Gastroesophageal sphincter (tissue), 4 donors: ENCODE data around the gene NAV2. TPM values are rescaled to one million over a fixed set of nuclear protein-coding genes. Genes with fewer than 3 reads are reported as not detected.
"Not testable (repeated sequence)": the region's sequence is repeated elsewhere in the genome, so short reads cannot be mapped to it uniquely, and the experiment has no call there.

Experiments used
- ATAC-seq: fragments of 150-250 bp; one replicate; pipeline ENCODE4 v1.9.1; 2016; ENCODE audit warnings: mild to moderate bottlenecking, moderate library complexity
- H3K27ac ChIP-seq, 4 donors: fragments of 200-600 bp; sonication (generic) in 3 of 4; 1 replicate in 3 of 4; 2 replicates in 1 of 4; pipeline ENCODE4 v1.5.1; 2016 to 2019
- H3K27me3 ChIP-seq: fragments of 200-600 bp; sonication (generic); one replicate; pipeline ENCODE4 v1.5.1; 2019
- H3K36me3 ChIP-seq, 2 donors: fragments of 200-600 bp; sonication (generic); one replicate each; pipeline ENCODE4 v1.5.1; 2019; ENCODE audit warnings: control low read depth in 1 of 2
- H3K4me1 ChIP-seq, 3 donors: fragments of 200-600 bp; sonication (generic); 1 replicate in 2 of 3; 2 replicates in 1 of 3; pipeline ENCODE4 v1.5.1; 2016 to 2019; ENCODE audit warnings: control low read depth in 2 of 3
- H3K4me3 ChIP-seq, 2 donors: fragments of 200-600 bp; sonication (generic); one replicate each; pipeline ENCODE4 v1.5.1; 2019; ENCODE audit warnings: mild to moderate bottlenecking in 1 of 2, moderate library complexity in 1 of 2
- H3K9me3 ChIP-seq, 3 donors: fragments of 200-600 bp; sonication (generic); one replicate each; pipeline ENCODE4 v1.5.1; 2017 to 2019; ENCODE audit warnings: control low read depth in 2 of 3
- EP300 ChIP-seq: sonication (generic); formaldehyde crosslinking; IDR thresholded peaks from one replicate; pipeline ENCODE4 v1.6.1; 2017; ENCODE audit warnings: antibody characterized with exemption, mild to moderate bottlenecking
- POLR2A ChIP-seq, 2 donors: fragments of 450-650 bp; IDR thresholded peaks; one replicate each; pipeline ENCODE4 v1.6.1; 2017; ENCODE audit warnings: antibody characterized with exemption in 2 of 2, mild to moderate bottlenecking in 2 of 2, moderate library complexity in 1 of 2
- POLR2AphosphoS5 ChIP-seq: sonication (generic); formaldehyde crosslinking; IDR thresholded peaks from one replicate; pipeline ENCODE4 v1.6.1; 2017; ENCODE audit warnings: antibody characterized with exemption
- WGBS, 2 donors: methylation state at CpG; one replicate each; pipeline ENCODE4 v1.1.5; 2018; ENCODE audit warnings: low coverage in 1 of 2; 5-methylcytosine and 5-hydroxymethylcytosine counted together
- total RNA-seq, 4 donors: library from RNA; depleted of rRNA; stranded (reverse); fragments of >200 nt; gene quantifications; one replicate each; pipeline ENCODE4 v1.1.0, GENCODE V29; 2016
- TF ChIP-seq, protein P1 (sequence below), 4 experiments: fragments of 200-600 bp in 2 of 4; fragments of 450-650 bp in 2 of 4; sonication (generic) in 1 of 4; IDR thresholded peaks; one replicate each; pipeline ENCODE4 v1.5.1; 2017 to 2019; ENCODE audit warnings: antibody characterized with exemption in 4 of 4, mild to moderate bottlenecking in 2 of 4, moderate library complexity in 2 of 4

Gene NAV2
- total RNA-seq, 4 donors from 2014 or later, result 19.5 to 57.1 (median 43.4) TPM

DNA sequence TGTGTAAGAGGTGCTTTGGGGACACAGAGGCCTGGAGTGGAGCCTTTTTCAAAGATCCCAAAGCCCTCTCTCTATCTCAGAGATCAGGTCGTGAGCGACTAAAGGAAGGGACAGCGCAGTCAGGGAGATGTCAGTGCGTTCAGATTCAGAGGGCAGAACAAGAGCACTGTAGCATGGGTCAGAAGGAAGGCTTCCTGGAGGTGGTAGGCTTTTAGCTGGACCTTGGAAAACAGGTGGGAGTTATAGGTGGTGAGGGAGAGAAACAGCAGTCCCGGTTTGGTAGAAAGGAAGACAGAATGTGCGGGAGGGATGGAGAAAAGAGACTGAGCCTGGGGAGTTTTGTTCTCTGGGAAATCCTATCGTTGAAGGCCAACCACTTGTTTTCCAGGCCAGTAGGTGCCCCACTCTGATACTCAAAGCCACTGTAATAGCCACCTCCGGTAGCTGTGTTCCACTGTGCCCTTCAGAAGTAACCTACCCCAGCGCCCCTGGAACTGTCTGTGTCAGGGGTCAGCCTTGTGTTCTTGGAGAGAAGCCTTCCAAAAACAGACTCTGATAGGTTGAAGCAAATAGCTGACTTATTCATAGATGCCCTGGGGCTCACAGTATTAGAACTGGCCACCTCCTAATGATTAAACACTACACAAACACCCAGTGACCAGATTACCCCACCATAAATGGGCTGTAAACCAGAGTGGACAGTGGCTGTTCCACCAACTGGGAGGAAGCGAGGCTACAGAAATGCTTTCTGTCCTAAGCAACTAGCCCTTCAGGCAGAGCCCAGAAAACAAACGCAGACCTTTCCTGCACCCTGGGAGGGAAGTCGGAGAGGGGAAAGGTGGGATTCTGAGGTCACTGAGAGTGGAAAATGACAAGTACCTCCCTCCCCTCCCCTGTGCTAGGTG lies 289.9 kb downstream of the NAV2 start:
- WGBS, 2 donors, result 84 to 88% methylated on average over 10 to 11 of the region's 12 CpGs
- no peak for ATAC-seq
- no peak overlapping the region for H3K27ac ChIP-seq
- peaks cover 0 to 66% of the 10 kb centered on the region in 2 donors for H3K36me3 ChIP-seq
- H3K4me3 ChIP-seq, result no peak overlapping the region
- H3K27me3 ChIP-seq, result no peaks in the 10 kb centered on the region
- TF ChIP-seq POLR2A (IDR thresholded peaks at IDR 0.05), result no peak
- TF ChIP-seq, protein P1, sequence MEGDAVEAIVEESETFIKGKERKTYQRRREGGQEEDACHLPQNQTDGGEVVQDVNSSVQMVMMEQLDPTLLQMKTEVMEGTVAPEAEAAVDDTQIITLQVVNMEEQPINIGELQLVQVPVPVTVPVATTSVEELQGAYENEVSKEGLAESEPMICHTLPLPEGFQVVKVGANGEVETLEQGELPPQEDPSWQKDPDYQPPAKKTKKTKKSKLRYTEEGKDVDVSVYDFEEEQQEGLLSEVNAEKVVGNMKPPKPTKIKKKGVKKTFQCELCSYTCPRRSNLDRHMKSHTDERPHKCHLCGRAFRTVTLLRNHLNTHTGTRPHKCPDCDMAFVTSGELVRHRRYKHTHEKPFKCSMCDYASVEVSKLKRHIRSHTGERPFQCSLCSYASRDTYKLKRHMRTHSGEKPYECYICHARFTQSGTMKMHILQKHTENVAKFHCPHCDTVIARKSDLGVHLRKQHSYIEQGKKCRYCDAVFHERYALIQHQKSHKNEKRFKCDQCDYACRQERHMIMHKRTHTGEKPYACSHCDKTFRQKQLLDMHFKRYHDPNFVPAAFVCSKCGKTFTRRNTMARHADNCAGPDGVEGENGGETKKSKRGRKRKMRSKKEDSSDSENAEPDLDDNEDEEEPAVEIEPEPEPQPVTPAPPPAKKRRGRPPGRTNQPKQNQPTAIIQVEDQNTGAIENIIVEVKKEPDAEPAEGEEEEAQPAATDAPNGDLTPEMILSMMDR (IDR thresholded peaks at IDR 0.05), result no peak
- TF ChIP-seq EP300, result no peak
- TF ChIP-seq POLR2AphosphoS5, result no peak
- H3K4me1 ChIP-seq, result peaks cover 3 to 36% (median 7%) of the 10 kb centered on the region in 3 donors
- no peaks in the 10 kb centered on the region for H3K9me3 ChIP-seq

GRCh38 chr11:20003351-20003750 lies 290.7 kb downstream of the NAV2 start:
- WGBS, 2 donors, result 90% methylated on average over 3 of the region's 4 CpGs; no CpG with 5 or more reads in 1 of the 2 donors
- peaks cover 0 to 60% of the 10 kb centered on the region in 2 donors for H3K36me3 ChIP-seq
- no peak overlapping the region for H3K27ac ChIP-seq
- H3K4me3 ChIP-seq, result no peak overlapping the region
- H3K27me3 ChIP-seq, result no peaks in the 10 kb centered on the region
- TF ChIP-seq POLR2AphosphoS5 (no peak), EP300 (no peak)
- TF ChIP-seq, protein P1 (IDR thresholded peaks at IDR 0.05), result no peak
- peaks cover 3 to 44% (median 11%) of the 10 kb centered on the region in 3 donors for H3K4me1 ChIP-seq
- no peak for ATAC-seq
- no peaks in the 10 kb centered on the region for H3K9me3 ChIP-seq

DNA sequence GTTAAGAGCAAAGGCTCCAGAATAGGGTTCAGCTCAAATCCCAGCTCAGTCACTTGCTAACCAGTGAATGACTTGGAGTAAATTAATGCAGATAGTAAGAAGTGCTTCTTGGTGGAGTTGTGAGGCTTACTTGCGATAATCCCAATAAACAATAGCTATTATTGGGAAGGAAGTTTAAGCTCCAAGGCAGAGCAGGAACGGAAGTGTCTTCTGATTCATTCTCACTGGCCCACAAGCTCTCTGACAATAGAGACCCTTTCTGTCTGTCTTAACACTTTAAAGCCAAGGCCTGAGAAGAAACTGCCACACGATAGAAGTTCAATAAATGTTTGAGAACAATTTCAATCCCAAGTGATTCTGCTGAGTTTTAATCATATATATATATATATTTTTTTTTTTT lies 292.2 kb downstream of the NAV2 start:
- Histone ChIP-seq H3K27me3 (no peaks in the 10 kb centered on the region), H3K4me3 (no peak overlapping the region), H3K4me1 (peaks cover 6 to 48% (median 11%) of the 10 kb centered on the region in 3 donors), H3K36me3 (peaks cover 0 to 50% of the 10 kb centered on the region in 2 donors), H3K27ac (no peak overlapping the region), H3K9me3 (no peaks in the 10 kb centered on the region)
- 83 to 89% methylated on average over 2 to 3 of the region's 3 CpGs for WGBS, 2 donors
- TF ChIP-seq POLR2A (IDR thresholded peaks at IDR 0.05), result no peak
- no peak for TF ChIP-seq POLR2AphosphoS5
- TF ChIP-seq EP300, result no peak
- TF ChIP-seq, protein P1 (IDR thresholded peaks at IDR 0.05), result no peak
- no peak for ATAC-seq

GRCh38 chr11:20005747-20006146 lies 293.1 kb downstream of the NAV2 start:
- H3K36me3 ChIP-seq, result peaks cover 0 to 42% of the 10 kb centered on the region in 2 donors
- H3K9me3 ChIP-seq, result no peaks in the 10 kb centered on the region
- 88% methylated on average over 6 of the region's 6 CpGs; no CpG with 5 or more reads in 1 of the 2 donors for WGBS, 2 donors
- H3K4me3 ChIP-seq, result no peak overlapping the region
- no peaks in the 10 kb centered on the region for H3K27me3 ChIP-seq
- no peak overlapping the region for H3K27ac ChIP-seq
- TF ChIP-seq POLR2A (IDR thresholded peaks at IDR 0.05), result no peak
- TF ChIP-seq EP300, result no peak
- TF ChIP-seq POLR2AphosphoS5, result no peak
- TF ChIP-seq, protein P1 (IDR thresholded peaks at IDR 0.05), result no peak
- ATAC-seq, result no peak
- peaks cover 6 to 39% (median 11%) of the 10 kb centered on the region in 3 donors for H3K4me1 ChIP-seq

GRCh38 chr11:20006618-20007017 lies 294.0 kb downstream of the NAV2 start:
- Histone ChIP-seq H3K36me3 (peaks cover 0 to 33% of the 10 kb centered on the region in 2 donors), H3K4me1 (peaks cover 6 to 43% (median 11%) of the 10 kb centered on the region in 3 donors), H3K27ac (peak overlapping the region in 1 of 4 donors; percentile 48)
- H3K27me3 ChIP-seq, H3K4me3 ChIP-seq, ATAC-seq, H3K9me3 ChIP-seq: not testable (repeated sequence)
- WGBS, 2 donors, result 85 to 100% methylated on average over 2 of the region's 2 CpGs
